Activated naive CD4-positive, alpha-beta T cell treated with anti-CD3 and anti-CD28 coated beads, Interleukin-2, amount 50 U/mL, for 24 hours (primary cell): Measurements from ENCODE around the gene FUOM.
A peak's percentile ranks its signal among the peaks of the same experiment; 100 is the strongest.
"Not testable (repeated sequence)": the region's sequence is repeated elsewhere in the genome, so short reads cannot be mapped to it uniquely, and the experiment has no call there.

Experiments
- H3K27ac Mint-ChIP-seq: one replicate; pipeline ENCODE4 v1.8.0; 2021; ENCODE audit warnings: mild to moderate bottlenecking, mixed read lengths
- H3K27me3 Mint-ChIP-seq: one replicate; pipeline ENCODE4 v1.8.0; 2021; ENCODE audit warnings: mixed read lengths
- H3K36me3 Mint-ChIP-seq: one replicate; pipeline ENCODE4 v1.8.0; 2021; ENCODE audit warnings: mixed read lengths
- H3K4me1 Mint-ChIP-seq: one replicate; pipeline ENCODE4 v1.8.0; 2021; ENCODE audit warnings: mixed read lengths
- H3K4me3 Mint-ChIP-seq: one replicate; pipeline ENCODE4 v1.8.0; 2021; ENCODE audit warnings: mild to moderate bottlenecking, mixed read lengths
- H3K9me3 Mint-ChIP-seq: one replicate; pipeline ENCODE4 v1.8.0; 2021; ENCODE audit warnings: mixed read lengths

FUOM gene

GRCh38 chr10:133378251-133379096, 20.7 kb upstream of the FUOM start:
- Mint-ChIP-seq H3K9me3 (no peaks in the 10 kb centered on the region), H3K4me1 (peaks cover 11% of the 10 kb centered on the region), H3K27me3 (no peaks in the 10 kb centered on the region), H3K4me3 (peak overlapping the region; percentile 81), H3K27ac (no peak overlapping the region), H3K36me3 (no peaks in the 10 kb centered on the region)

- peak overlapping the region; percentile 81 for H3K4me3 Mint-ChIP-seq
- H3K4me1 Mint-ChIP-seq, result peaks cover 11% of the 10 kb centered on the region
- no peaks in the 10 kb centered on the region for H3K27me3 Mint-ChIP-seq
- H3K36me3 Mint-ChIP-seq, result no peaks in the 10 kb centered on the region
- H3K27ac Mint-ChIP-seq, result no peak overlapping the region
- no peaks in the 10 kb centered on the region for H3K9me3 Mint-ChIP-seq
Observed at GRCh38 chr10:133377818-133378250, 20.0 kb upstream of the FUOM start.

- Mint-ChIP-seq H3K27me3 (no peaks in the 10 kb centered on the region), H3K4me3 (peak overlapping the region; percentile 49), H3K4me1 (peaks cover 11% of the 10 kb centered on the region)
Observed at GRCh38 chr10:133377025-133377817, 19.4 kb upstream of the FUOM start.

GRCh38 chr10:133376183-133376582, 18.4 kb upstream of the FUOM start:
- H3K36me3 Mint-ChIP-seq, H3K4me3 Mint-ChIP-seq, H3K9me3 Mint-ChIP-seq, H3K27me3 Mint-ChIP-seq: not testable (repeated sequence)
- Mint-ChIP-seq H3K4me1 (peaks cover 15% of the 10 kb centered on the region), H3K27ac (peak overlapping the region; percentile 17)

More at GRCh38 chr10:133377025-133377817, 19.4 kb upstream of the FUOM start:
- H3K9me3 Mint-ChIP-seq, result no peaks in the 10 kb centered on the region
- no peaks in the 10 kb centered on the region for H3K36me3 Mint-ChIP-seq
- H3K27ac Mint-ChIP-seq, result peak overlapping the region; percentile 35

- Mint-ChIP-seq H3K4me1 (peaks cover 15% of the 10 kb centered on the region), H3K27ac (peak overlapping the region; percentile 46), H3K36me3 (no peaks in the 10 kb centered on the region), H3K27me3 (no peaks in the 10 kb centered on the region), H3K9me3 (no peaks in the 10 kb centered on the region), H3K4me3 (no peak overlapping the region)
Observed at GRCh38 chr10:133375357-133376115, 17.7 kb upstream of the FUOM start.

GRCh38 chr10:133373174-133374090, 15.6 kb upstream of the FUOM start, which contains the start of gene ECHS1:
Gene ECHS1 (minus strand): TSS chr10:133373354. CDS start chr10:133373333, 21 bp downstream.
- Mint-ChIP-seq H3K27me3 (no peaks in the 10 kb centered on the region), H3K36me3 (no peaks in the 10 kb centered on the region), H3K9me3 (no peaks in the 10 kb centered on the region), H3K4me1 (peaks cover 18% of the 10 kb centered on the region), H3K4me3 (peak within 1 kb of the TSS; percentile 84), H3K27ac (peak within 1 kb of the TSS; percentile 59)

- no peaks in the 10 kb centered on the region for H3K27me3 Mint-ChIP-seq
- H3K27ac Mint-ChIP-seq, result no peak overlapping the region
- H3K36me3 Mint-ChIP-seq, result peaks cover 2% of the 10 kb centered on the region
- H3K4me1 Mint-ChIP-seq, result peaks cover 18% of the 10 kb centered on the region
- no peaks in the 10 kb centered on the region for H3K9me3 Mint-ChIP-seq
- peak overlapping the region; percentile 81 for H3K4me3 Mint-ChIP-seq
Observed at GRCh38 chr10:133372507-133372906, 14.7 kb upstream of the FUOM start.

- Mint-ChIP-seq H3K9me3 (no peaks in the 10 kb centered on the region), H3K36me3 (peaks cover 2% of the 10 kb centered on the region), H3K27me3 (no peaks in the 10 kb centered on the region), H3K4me3 (no peak overlapping the region), H3K4me1 (peaks cover 10% of the 10 kb centered on the region), H3K27ac (no peak overlapping the region)
Observed at GRCh38 chr10:133370030-133370786, 12.4 kb upstream of the FUOM start.

GRCh38 chr10:133368153-133368552, 10.3 kb upstream of the FUOM start:
- H3K27ac Mint-ChIP-seq, result no peak overlapping the region
- H3K4me1 Mint-ChIP-seq, result peaks cover 7% of the 10 kb centered on the region
- no peaks in the 10 kb centered on the region for H3K9me3 Mint-ChIP-seq
- H3K36me3 Mint-ChIP-seq, result peaks cover 4% of the 10 kb centered on the region
- no peak overlapping the region for H3K4me3 Mint-ChIP-seq
- H3K27me3 Mint-ChIP-seq, result no peaks in the 10 kb centered on the region

GRCh38 chr10:133367461-133367860, 9.6 kb upstream of the FUOM start:
- H3K27ac Mint-ChIP-seq, H3K4me3 Mint-ChIP-seq, H3K4me1 Mint-ChIP-seq, H3K36me3 Mint-ChIP-seq, H3K9me3 Mint-ChIP-seq, H3K27me3 Mint-ChIP-seq: not testable (repeated sequence)

GRCh38 chr10:133366751-133367150, 8.9 kb upstream of the FUOM start:
- H3K9me3 Mint-ChIP-seq, result no peaks in the 10 kb centered on the region
- no peak overlapping the region for H3K4me3 Mint-ChIP-seq
- peaks cover 4% of the 10 kb centered on the region for H3K36me3 Mint-ChIP-seq
- no peak overlapping the region for H3K27ac Mint-ChIP-seq
- no peaks in the 10 kb centered on the region for H3K27me3 Mint-ChIP-seq
- H3K4me1 Mint-ChIP-seq, result peaks cover 3% of the 10 kb centered on the region

GRCh38 chr10:133366130-133366478, 8.3 kb upstream of the FUOM start:
- Mint-ChIP-seq H3K36me3 (peaks cover 4% of the 10 kb centered on the region), H3K9me3 (no peaks in the 10 kb centered on the region), H3K4me3 (no peak overlapping the region), H3K27ac (no peak overlapping the region), H3K4me1 (peaks cover 3% of the 10 kb centered on the region), H3K27me3 (no peaks in the 10 kb centered on the region)

GRCh38 chr10:133365461-133366129, 7.8 kb upstream of the FUOM start:
- Mint-ChIP-seq H3K4me1 (peaks cover 3% of the 10 kb centered on the region), H3K27ac (peak overlapping the region; percentile 18), H3K4me3 (no peak overlapping the region), H3K9me3 (no peaks in the 10 kb centered on the region), H3K27me3 (no peaks in the 10 kb centered on the region), H3K36me3 (peaks cover 4% of the 10 kb centered on the region)
